Measurements from ENCODE around the gene FUT3. TPM values are rescaled to one million over a fixed set of nuclear protein-coding genes. Genes with fewer than 3 reads are reported as not detected.

FUT3 gene
- total and polyA plus RNA-seq, 9 of the 15 experiments (the other 6 are each of a cell fraction or from before 2014, with no cell fraction given): 0.09 TPM; not detected in 8

- TF ChIP-seq NFIC (IDR thresholded peaks at IDR 0.05) (peak; percentile 98), TARDBP (IDR thresholded peaks at IDR 0.05) (peak; percentile 70; the same call in 1 of the 2 replicates), BCOR (IDR thresholded peaks at IDR 0.05) (peak; percentile 95), HDAC3 (IDR thresholded peaks at IDR 0.05; ENCODE audit: borderline replicate concordance, partially characterized antibody) (no peak), ZNF263 (CRISPR knock-in tag; IDR thresholded peaks at IDR 0.05; ENCODE audit: borderline replicate concordance) (peak; percentile 73; the same call in 1 of the 2 replicates), ZNF586 (CRISPR knock-in tag; conservative IDR thresholded peaks at IDR 0.05) (no peak), ARID1B (IDR thresholded peaks at IDR 0.05) (peak; percentile 100), STAT5A (IDR thresholded peaks at IDR 0.05; ENCODE audit: borderline replicate concordance, low read length) (peak; percentile 83), ATF4 (CRISPR knock-in tag; IDR thresholded peaks at IDR 0.05) (peak; percentile 63; the same call in 1 of the 2 replicates), NR2C1 (IDR thresholded peaks at IDR 0.05) (peak; percentile 33; the same call in 1 of the 2 replicates), NR2C1 (tag; IDR thresholded peaks at IDR 0.05) (peak; percentile 59; the same call in 1 of the 2 replicates), NFXL1 (CRISPR knock-in tag; IDR thresholded peaks at IDR 0.05) (0 out of 2 replicates have a peak, but pooled peaks have one; percentile 16), CBX1 (IDR thresholded peaks at IDR 0.05; ENCODE audit: low read depth) (0 out of 2 replicates have a peak, but pooled peaks have one; percentile 27), ZZZ3 (IDR thresholded peaks at IDR 0.05) (no peak), TSC22D4 (tag; IDR thresholded peaks at IDR 0.05) (no peak), MEIS2 (IDR thresholded peaks at IDR 0.05; ENCODE audit: partially characterized antibody) (peak; percentile 29), ERF (CRISPR knock-in tag; IDR thresholded peaks at IDR 0.05) (peak; percentile 30; the same call in 1 of the 2 replicates), DMBX1 (CRISPR knock-in tag; IDR thresholded peaks at IDR 0.05; ENCODE audit: borderline replicate concordance) (peak; percentile 92), ADNP (tag; IDR thresholded peaks at IDR 0.05) (peak; percentile 72; the same call in 1 of the 2 replicates), VEZF1 (CRISPR knock-in tag; IDR thresholded peaks at IDR 0.05) (peak; percentile 94), UBTF (IDR thresholded peaks at IDR 0.05; ENCODE audit: borderline replicate concordance in 1 of 2, low read depth in 2 of 2, low read length in 2 of 2) (peak in 1 of 2 experiments; percentile 72; a peak in 1 of 4 replicates), BRF2 (IDR thresholded peaks at IDR 0.05; ENCODE audit: borderline replicate concordance, insufficient read depth, insufficient read length) (no peak)
These were observed 51.7 kb downstream of the FUT3 start (continued) for GRCh38 chr19:5799247-5800241.

All from K562 (cell line).